NCI-H2196 treated with DMSO at 0.1 percent for 48 hours (cell line): ENCODE results near the gene ADD3.

ENCODE experiments used
- DNase-seq: peaks from one replicate; lab custom pipeline; 2025; ENCODE audit not compliant: unreplicated experiment; lab: John Stamatoyannopoulos, UW

The ADD3 gene

DNA sequence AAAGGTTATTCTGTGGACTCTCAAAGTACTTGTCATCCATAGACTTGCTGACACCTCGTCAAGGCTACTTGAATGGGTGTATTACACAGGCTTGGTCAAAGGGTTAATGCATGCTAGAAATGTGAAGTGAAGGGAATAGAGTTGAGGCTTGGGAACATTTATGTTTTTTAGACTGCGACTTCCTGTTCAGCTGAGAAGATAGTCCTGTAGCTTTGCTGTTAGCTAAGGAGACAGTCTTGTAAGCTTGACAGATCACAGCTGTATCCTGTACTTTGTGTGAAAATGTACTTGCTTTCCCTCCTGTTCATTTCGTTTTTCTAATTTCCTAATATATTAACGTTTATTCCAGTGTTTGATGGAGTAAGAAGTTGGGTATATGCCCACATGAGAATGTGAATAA lies 52.1 kb downstream of the ADD3 start:
- no peak for DNase-seq

DNA sequence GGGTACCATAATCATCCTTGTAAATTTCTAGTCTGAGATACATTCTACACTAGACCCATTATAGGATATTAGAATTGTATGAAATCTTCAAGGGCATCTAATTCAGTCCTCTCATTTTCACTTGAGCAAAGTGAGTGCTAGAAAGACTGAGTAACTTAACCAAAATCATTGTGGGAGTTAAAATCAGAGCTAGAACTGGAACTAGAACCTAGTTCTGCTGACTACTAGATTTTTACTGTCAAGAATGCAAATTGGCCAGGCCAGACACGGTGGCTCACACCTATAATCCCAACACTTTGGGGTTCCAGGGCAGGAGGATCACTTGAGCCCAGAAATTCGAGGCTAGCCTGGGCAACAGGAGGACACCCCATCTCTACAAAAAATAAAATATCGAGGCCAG lies 53.9 kb downstream of the ADD3 start:
- DNase-seq, result no peak

DNA sequence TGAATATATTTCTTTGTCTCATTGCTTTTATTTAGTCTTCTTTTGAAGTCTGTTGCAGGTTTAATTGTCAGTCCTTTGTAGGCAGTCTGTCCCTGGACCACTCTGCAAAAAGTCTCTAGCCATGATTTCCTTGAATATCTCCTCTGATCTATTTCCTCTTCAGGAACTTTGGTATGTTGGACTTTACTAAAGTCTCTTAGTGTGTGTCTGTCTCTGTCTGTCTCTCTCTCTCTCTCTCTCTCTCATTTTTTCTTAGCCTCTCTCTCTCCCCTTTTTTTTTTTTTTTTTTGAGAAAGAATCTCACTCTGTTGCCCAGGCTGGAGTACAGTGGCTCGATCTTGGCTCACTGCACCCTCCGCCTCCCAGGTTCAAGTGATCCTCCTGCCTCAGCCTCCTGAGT lies 57.5 kb downstream of the ADD3 start:
- no peak for DNase-seq

DNA sequence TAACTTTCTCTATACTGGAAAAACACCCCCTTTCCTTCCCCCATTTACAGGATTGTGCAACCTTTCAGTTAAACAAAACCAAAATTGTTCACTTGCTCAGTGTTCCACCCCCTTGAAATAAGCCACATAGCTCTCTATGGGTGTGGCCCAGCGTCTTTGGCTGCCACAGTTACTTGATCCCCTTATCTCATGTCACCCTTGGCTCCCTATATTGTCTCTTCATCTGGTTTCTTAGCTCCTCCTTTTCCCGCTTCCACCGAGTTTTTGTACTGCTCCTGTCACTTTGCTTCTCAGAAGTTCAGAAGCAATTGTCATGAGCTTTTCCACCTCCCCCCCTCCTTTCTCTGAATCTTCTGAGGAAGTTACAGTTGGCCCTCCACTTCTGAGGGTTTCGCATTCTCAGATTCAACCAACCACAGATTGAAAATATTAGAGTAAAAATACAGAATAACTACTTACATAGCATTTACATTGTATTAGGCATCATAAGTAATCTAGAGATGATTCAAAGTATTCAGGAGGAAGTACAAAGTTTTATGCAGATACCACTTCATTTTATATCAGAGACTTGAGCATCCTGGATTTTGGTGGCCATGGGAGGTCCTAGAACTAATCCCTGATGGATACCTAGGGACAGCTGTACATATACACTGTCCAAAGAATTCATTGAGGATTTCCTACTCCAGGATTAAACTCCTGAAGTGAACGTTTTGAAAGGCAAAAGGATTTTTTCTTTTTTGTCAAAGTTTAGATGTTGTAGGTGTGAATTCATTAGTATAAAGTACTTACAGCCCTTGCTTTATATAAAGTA lies 60.4 kb downstream of the ADD3 start:
- no peak for DNase-seq

DNA sequence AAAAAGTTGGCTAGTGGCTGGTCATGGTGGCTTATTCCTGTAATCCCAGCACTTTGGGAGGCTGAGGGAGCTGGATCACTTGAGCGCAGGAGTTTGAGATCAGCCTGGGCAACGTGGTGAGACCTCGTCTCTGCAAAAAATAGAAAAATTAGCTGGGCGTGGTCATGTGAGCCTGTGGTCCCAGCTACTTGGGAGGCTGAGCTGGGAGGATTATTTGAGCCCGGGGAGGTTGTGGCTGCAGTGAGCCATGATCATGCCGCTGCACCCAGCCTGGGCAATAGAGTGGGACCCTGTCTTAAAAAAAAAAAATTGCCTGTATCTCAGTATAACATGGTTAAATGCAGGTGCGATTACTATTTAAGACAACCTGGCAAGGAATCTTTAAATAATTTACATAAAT lies 61.0 kb downstream of the ADD3 start:
- no peak for DNase-seq

DNA sequence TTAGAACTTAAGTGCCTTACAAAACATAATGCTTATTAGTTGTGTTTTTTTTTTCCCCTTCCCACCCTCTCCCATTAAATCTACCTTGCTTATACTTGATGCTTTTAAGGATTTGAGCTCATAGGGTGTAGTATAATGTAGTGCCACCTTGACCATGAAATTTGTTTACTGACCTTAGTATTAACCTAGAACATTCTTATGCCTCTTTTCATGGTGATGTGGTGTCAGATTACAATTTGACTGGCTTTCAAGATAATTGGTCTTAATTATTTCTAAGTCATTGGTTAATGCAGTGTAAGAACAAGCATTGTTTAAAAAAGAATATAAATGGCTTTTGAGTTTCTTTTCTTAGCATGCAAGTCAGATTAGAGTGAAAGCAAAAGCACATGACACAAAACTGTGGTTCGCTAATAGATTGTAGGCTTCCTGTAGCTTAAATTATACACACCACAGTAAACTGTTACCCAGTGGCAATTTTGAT lies 61.8 kb downstream of the ADD3 start:
- DNase-seq, result no peak

DNA sequence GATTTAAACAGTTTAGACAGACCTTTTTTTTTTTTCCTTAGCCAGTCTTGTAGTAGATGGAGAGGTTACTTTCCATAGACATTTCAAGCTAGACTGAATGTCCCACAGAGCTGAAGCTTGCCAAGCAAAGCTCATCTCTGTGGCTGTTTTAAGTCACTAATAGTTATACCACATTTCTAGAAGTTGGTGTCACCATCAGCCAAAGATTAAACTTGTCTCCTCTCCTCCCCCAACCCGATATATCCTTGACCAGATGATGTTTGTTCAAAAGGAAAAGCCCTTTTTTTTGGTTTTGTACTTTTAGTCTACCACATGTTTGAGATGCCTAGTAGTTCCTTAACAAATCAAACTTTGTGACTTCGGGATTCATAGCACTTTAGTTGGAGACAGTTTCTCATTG lies 66.1 kb downstream of the ADD3 start:
- no peak for DNase-seq

DNA sequence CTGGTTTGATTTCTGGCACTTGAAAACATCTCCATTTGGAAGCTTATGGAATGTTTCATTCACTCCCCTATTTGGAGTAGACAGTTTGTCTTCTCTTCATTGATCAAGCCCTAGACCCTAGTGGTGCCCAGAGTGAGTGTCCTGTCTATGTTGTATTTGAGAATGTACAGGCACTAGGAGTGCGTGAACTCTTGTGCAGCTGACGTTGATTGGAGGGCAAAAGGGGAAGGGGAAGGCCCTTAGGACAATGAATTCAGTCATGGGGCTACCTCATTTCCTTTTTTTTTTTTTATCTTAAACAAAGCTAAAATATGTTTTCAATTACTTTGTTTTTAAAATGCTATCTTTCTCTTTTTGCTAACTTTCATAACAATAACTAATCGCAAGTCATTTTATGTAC lies 66.5 kb downstream of the ADD3 start:
- no peak for DNase-seq

DNA sequence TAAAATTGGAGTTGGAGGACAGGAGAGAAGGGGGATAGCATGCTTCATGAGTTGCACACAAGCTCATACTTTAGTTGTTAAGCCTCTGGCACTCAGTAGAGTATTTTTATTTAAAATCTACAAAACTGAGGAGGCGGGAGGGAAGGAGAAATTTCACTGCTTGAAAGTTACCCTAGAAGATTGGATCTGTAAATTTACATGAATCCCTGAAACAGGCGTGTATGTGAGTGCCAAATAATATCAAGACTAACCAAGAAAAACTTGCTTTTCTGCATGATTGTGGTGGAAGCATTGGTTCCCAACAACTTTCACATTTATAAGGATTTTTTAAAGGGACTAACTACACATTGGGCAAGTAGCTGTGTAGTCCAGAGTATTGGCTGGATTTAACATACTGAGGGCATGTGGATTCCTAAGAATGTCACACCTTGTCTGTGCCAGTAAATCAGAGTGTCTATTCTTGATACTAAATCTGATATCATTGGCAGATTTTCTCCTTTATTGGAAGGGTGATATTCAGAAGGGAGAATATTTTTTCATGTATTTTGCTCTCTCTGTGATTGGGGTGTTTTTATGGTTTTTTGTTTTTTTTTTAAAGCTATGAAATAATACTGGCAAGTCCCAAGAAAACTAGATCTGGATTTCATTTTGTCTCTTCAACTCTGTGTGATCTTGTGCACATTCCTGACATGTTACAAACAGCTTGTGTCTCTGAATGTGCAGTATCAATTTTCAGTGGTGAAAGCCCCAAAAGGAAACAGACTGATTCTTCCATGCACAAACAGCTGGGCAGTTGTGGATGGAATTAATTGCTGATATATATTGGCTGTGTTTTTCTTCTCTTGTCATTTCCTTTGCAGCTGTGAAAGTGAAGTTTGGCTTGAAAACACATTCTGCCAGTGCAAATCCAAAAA lies 67.2 kb downstream of the ADD3 start:
- DNase-seq, result no peak

DNA sequence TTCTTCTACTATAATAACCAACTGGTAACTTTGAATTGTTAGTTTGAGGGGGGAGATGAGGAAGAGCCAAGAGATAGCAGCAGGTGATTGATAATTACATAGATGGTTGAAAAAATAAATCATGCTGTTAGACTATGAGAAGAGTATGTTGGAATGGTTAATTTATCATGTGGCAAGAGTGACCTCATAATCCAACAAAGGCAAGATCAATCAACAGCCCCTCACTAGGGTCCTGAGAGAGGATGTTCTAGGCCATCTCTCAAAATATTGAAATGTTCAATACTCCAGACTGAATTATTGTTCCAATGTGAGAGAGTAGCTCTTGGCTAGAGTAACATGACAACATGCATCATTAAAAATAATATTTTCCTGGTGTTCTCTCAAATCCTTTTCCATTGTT lies 67.9 kb downstream of the ADD3 start:
- no peak for DNase-seq

DNA sequence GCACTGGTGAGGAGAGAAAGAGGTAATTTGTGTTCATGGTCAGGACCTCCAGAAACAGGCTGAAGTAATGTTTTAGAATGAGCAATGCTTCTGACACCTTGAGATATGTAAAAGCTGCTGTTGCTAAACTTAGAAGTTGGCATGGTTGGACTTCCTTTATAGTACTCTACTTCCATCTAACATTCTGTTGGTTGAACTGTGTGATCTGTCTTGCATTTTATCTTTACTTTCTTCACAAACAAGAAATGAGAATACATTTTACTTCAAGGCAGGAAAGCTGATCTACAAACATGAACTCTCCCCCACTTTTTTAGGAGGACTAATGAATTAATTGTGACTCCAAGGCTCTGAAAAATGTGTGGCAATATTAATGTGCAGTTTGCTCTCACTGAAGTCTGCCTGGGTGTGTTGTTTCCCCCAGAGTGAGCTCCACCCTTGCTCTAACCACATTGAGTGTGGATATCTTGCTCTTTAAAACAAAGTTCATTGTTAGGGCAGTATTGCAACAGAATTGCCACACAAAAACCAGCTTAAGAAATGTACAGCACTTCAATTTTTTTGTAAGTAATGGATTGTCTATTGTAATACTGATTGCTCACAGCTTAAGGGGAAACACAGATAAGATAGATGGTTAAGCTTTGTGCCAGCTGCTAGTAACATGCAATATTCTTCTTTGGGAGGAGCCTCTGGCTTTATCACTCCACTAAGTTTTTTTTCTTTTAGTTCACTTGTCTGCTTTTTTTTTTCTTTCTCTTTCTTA lies 69.0 kb downstream of the ADD3 start:
- no peak for DNase-seq

DNA sequence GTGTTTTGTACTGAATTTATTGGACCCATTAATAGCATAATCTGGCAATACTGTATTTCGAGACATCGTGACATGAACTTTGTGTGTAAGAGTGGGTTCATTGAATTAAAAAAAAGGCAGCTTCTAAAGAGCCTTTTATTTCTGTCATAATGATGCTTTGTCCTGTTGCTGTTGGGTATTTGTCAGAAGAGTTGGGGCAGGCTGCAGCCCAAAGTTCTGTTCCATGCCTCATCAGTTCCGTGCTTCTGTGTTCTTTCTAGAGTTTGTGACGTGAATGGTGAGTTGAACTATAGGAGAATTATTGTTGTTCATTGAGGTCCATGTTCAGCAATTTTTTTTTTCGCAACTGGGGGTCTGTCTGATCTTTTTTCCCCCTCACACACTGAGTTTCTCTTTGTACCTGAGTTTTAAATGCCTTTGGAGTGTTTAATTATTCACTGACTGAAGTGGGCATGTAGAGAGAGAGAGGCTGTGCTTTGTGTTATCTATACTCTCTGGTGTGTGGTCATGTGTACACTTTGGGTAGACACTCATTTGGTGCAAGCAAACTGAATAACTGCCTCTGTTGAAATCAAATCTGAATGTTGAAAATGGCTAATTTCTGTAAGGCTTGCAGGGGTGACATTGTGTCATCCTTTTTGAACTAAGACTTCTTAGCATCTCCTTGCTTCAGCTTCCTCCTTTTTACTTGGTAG lies 69.8 kb downstream of the ADD3 start:
- DNase-seq, result no peak

DNA sequence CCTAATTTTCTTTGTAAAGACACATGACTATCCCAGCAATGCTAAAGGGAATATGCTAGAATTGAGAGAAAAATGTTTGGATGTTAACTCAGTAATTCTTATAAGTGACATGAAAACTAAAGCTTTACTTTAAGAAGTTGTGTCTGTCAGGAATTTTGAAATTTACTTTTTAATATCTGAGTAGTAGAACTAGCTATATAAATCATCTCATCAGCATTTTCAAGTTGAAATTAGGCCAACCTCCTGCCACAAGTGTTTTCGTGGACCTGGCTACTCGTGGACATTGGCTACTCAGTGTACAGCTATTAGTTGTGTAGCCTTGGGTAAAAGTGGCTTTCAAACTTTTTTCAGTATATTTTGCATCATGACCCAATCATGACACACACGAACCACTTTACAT lies 70.5 kb downstream of the ADD3 start:
- no peak for DNase-seq

DNA sequence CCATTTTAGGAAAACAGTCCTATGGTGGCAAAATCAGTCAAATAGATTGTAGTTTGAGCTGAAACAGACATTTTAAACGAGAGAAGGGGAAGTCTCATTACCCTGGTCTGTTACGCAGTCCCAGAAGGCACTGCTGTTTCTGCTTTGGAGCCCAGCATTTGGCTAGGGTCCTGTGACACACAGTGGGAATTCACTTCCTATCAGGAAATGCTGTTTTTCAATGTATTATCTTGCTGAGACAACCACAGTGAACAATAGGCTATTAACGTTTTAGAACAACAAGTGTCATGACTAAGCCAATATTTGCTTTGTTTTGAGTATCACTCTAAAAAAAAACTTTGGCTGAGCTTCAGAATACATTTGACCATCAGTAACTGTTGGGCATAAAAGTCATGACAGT lies 74.1 kb downstream of the ADD3 start:
- no peak for DNase-seq

DNA sequence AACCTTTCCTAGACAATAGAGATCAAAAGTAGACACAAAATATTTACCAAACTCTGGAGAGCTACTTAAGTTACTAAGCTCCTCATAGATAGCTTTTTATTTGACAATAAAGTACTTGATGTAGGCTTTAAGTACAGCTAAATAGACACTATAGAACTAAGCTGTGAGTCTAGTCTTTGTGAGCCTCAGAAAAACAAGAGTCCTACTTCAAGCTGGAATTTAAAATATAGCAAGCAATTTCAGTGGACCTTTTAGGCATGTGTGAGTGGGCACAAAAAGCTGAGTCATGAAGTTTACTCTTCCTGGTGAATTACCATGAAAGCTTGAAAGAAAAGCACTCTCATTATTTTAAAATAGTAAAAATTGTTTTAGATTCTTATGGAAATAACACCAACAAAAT lies 76.1 kb downstream of the ADD3 start:
- DNase-seq, result no peak

DNA sequence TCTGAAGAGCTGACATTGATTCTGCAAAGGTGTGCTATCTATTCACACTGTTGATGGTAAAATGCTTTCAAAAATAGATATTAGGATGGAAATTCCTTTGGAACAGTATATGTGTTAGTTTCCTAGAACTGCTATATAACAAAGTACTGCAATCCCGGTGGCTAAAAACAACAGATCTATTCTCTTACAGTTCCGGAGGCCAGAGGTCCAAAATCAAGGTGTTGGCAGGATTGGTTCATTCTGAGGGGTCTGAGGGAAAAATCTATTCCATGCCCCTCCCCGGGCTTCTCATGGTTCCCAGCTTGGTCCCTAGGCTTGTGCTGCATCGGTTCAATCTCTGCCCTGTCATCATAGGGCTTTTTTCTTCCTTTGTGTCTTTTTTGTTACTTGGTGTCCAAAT lies 79.9 kb downstream of the ADD3 start:
- no peak for DNase-seq

DNA sequence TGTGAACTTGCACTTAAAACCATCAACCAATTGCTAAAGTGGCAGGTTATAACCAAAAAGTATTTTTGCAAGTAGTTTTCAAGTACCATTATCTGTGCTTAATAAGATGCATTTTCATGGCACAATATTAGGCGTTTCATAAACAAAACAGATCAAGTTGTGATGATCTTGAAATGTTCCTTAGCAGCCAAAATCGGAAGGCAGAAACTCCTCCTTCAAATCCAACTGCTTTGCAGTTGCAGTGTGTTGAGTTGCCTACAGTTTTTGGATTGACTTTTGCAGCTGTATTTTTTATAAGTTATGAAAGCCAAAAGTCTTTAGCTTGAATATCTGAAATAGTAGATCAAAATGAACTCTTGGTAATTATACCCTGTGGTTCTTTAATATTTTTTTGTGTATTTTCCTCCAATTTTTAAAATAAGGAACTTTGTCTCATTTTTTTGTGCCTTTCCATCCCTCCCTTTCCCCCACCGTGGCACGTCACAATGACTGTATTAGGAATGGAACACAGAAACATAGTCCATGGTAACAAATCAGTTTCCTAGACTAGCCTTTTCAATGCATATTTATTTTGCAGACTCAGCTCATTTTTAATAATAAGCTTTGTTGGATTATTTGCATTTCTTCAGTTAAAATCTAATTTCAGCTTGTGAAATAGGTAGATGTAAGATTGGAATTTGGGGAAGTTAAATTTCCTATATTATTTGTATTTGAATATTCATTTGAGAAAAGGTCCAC lies 80.8 kb downstream of the ADD3 start:
- no peak for DNase-seq

DNA sequence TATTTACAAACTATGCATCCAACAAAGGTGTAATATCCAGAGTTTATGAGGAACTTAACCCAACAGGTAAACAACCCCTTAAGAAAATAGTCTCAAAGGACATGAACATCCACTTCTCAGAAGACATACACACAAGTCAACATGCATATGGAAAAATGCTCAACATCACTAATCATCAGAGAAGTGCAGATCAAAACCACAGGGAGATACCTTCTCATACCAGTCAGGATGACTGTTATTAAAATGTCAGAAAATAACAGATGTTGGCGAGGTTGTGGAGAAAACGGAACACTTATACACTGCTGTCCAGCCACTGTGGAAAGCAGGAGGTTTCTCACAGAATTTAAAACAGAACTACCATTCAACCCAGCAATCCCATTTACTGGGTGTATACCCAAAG lies 84.0 kb downstream of the ADD3 start:
- no peak for DNase-seq

DNA sequence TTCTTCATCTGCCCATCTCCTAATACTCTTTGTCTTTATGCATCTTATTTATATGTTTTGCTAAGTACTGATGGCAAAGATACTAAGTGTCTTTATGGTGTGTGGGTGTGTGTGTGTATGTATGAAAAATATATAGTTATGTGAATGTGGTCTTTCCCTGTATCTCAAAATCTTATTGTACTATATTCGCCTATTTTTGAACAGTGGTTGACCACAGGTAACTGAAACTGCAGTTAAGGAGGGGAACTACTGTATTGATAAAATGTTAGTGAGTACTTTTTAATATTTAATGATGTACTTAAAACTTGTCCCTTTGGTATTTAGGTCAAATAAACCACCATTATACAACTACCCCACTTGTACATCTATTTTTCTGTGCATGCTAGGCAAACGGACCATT lies 85.9 kb downstream of the ADD3 start:
- no peak for DNase-seq

DNA sequence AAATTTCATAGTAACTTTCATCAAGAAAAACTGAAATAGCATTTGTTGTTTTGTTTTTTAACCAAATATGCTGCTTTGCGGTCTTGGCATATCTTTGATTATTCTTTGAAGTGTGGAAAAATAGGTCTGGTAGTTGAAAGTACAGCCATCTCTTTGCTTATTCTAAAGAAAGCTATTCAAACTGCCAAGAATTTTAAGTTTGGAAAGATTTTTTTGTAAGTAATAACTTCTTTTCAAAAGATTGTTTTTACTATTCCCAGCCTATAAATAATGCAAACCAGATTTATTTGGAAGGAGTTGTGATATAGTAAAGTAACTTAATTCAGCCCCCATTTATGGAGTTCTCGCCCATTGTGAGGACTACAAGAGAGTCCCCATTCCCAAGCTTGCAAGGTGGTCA lies 87.0 kb downstream of the ADD3 start:
- no peak for DNase-seq
